ENCODE measurements around the gene QKI.

QKI gene

GRCh38 chr6:163539101-163539762 is 124.7 kb downstream of the QKI start:
- DNase-seq, result no peak

GRCh38 chr6:163543321-163543720 is 128.8 kb downstream of the QKI start:
- DNase-seq, result no peak

- no peak for DNase-seq
Observed at GRCh38 chr6:163545370-163545769, 130.9 kb downstream of the QKI start.

GRCh38 chr6:163547287-163547686 is 132.8 kb downstream of the QKI start:
- no peak for DNase-seq

GRCh38 chr6:163548624-163549023 is 134.1 kb downstream of the QKI start:
- DNase-seq, result no peak

- no peak for DNase-seq
Observed at GRCh38 chr6:163554032-163554431, 139.5 kb downstream of the QKI start.

GRCh38 chr6:163554663-163555062 is 140.1 kb downstream of the QKI start:
- DNase-seq, result peak; percentile 56

GRCh38 chr6:163559661-163560060 is 145.1 kb downstream of the QKI start:
- DNase-seq, result no peak

GRCh38 chr6:163563318-163563717 is 148.8 kb downstream of the QKI start:
- DNase-seq, result no peak

- DNase-seq, result no peak
Observed at GRCh38 chr6:163564534-163564933, 150.0 kb downstream of the QKI start.

GRCh38 chr6:163565140-163565539 is 150.6 kb downstream of the QKI start:
- DNase-seq, result no peak

GRCh38 chr6:163566056-163566455 is 151.5 kb downstream of the QKI start:
- DNase-seq, result no peak

- DNase-seq, result no peak
Observed at GRCh38 chr6:163568275-163568674, 153.8 kb downstream of the QKI start.

GRCh38 chr6:163570579-163571231 is 156.2 kb downstream of the QKI start:
- no peak for DNase-seq

- DNase-seq, result no peak
Observed at GRCh38 chr6:163571730-163572129, 157.2 kb downstream of the QKI start.

GRCh38 chr6:163572612-163573011 is 158.1 kb downstream of the QKI start:
- no peak for DNase-seq

- no peak for DNase-seq
Observed at GRCh38 chr6:163573503-163574179, 159.1 kb downstream of the QKI start.

GRCh38 chr6:163576114-163576513 is 161.6 kb downstream of the QKI start:
- no peak for DNase-seq

- DNase-seq, result no peak
Observed at GRCh38 chr6:163577404-163577803, 162.9 kb downstream of the QKI start.

- DNase-seq, result no peak
Observed at GRCh38 chr6:163579111-163579879, 164.8 kb downstream of the QKI start.

GRCh38 chr6:163579880-163580295 is 165.4 kb downstream of the QKI start:
- no peak for DNase-seq

GRCh38 chr6:163580311-163581030 is 166.0 kb downstream of the QKI start:
- no peak for DNase-seq

- no peak for DNase-seq
Observed at GRCh38 chr6:163583558-163583957, 169.0 kb downstream of the QKI start.
